HG03139 (cell line): ENCODE measurements around the gene RNF25.

Source experiments
- ATAC-seq: cut with Tn5 transposase; IDR thresholded peaks from one replicate; pipeline ENCODE4 v1.9.1; 2021; ENCODE audit not compliant: unreplicated experiment

The RNF25 gene

GRCh38 chr2:218627939-218628338 is 43.9 kb downstream of the RNF25 start:
- no peak for ATAC-seq

- ATAC-seq: no peak
Measured at GRCh38 chr2:218626369-218626768, 45.4 kb downstream of the RNF25 start.

- ATAC-seq: no peak
Measured at GRCh38 chr2:218623366-218623705, 48.5 kb downstream of the RNF25 start.

GRCh38 chr2:218622606-218623365 is 49.0 kb downstream of the RNF25 start:
- no peak for ATAC-seq

- no peak for ATAC-seq
Measured at GRCh38 chr2:218621007-218621406, 50.8 kb downstream of the RNF25 start.

GRCh38 chr2:218618102-218618860 is 53.5 kb downstream of the RNF25 start:
- no peak for ATAC-seq

GRCh38 chr2:218615868-218616315 is 55.9 kb downstream of the RNF25 start:
- no peak for ATAC-seq
